ENCODE results near the gene SEL1L.
"Not testable (repeated sequence)": the region's sequence is repeated elsewhere in the genome, so short reads cannot be mapped to it uniquely, and the experiment has no call there.

DNA sequence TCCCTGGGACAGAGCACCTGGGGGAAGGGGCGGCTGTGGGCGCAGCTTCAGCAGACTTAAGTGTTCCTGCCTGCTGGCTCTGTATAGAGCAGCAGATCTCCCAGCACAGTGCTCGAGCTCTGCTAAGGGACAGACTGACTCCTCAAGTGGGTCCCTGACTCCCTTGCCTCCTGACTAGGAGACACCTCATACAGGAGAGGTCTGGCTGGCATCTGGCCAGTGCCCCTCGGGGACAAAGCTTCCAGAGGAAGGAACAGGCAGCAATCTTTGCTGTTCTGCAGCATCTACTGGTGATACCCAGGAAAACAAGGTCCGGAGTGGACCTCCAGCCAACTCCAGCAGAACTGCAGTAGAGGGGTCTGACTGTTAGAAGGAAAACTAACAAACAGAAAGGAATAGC is 7.6 kb upstream of the SEL1L start:
- not testable (repeated sequence) for TF ChIP-seq POLR2AphosphoS5 (IDR thresholded peaks at IDR 0.05; ENCODE audit: low read depth); REST (IDR thresholded peaks at IDR 0.05; ENCODE audit: unreplicated experiment); CTCF (conservative IDR thresholded peaks at IDR 0.05; ENCODE audit: low read depth in 2 of 2); EZH2 (IDR thresholded peaks at IDR 0.05; ENCODE audit: low read depth, unreplicated experiment); CREB1 (CRISPR knock-in tag; IDR thresholded peaks at IDR 0.05; ENCODE audit: low read depth); EZH2phosphoT487 (IDR thresholded peaks at IDR 0.05; ENCODE audit: unreplicated experiment); ETS1 (IDR thresholded peaks at IDR 0.05)
